Stimulated activated CD8-positive, alpha-beta memory T cell treated with anti-CD3 and anti-CD28 coated beads, Interleukin-4, amount 100 ng/mL, for 4 hours (primary cell): ENCODE results near the gene COQ6.
A peak's percentile ranks its signal among the peaks of the same experiment; 100 is the strongest.
"Not testable (repeated sequence)": the region's sequence is repeated elsewhere in the genome, so short reads cannot be mapped to it uniquely, and the experiment has no call there.

ENCODE experiments used
- DNase-seq, 2 donors: peaks; one replicate each; pipeline ENCODE4 v3.0.0-alpha.2; 2020; ENCODE audit warnings: low read depth in 2 of 2, low spot score in 1 of 2

COQ6 gene

DNA sequence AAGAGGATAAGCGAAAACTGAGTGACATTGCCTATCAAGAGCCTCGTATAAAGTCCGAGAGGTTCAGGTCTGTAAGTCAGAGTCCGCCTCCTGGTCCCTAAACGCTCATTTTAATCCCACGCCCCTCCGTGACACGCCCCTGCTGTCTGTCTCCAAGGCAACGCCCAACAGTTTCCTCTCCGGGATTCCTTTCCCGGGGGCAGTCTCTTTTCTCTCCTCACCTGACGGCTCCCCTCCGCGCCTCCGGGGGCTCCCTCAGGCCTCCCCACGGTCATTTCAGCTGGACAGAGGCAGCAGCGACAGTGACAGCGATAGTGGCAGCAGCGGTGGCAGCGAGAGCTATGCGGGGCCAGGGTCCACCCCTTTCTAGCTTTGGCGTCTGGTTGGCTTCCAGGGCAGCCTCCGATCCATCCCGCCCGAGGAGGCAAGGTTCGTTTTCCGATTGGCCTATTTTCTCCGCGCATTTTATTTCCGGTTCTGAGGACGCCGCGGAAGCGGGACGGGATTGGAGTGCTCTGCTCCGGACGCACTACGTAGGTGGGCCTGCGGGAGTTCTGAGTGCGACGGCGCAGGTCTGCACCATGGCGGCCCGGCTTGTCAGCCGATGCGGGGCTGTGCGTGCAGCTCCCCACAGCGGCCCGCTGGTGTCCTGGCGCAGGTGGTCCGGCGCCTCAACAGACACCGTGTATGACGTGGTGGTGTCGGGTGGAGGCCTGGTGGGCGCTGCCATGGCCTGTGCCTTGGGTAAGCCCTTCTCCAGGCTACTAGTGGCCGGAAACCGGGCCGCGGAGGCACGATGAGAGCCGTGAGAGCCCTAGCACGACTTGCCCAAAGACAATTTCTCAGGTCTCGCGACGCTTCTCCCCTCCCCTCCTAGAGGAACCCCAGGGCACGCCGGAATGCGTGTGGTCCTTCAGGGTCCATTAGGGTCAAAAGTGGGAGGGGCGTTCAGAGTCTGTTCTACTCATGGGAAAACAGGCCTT, at the start of gene COQ6, which contains the start of gene FAM161B:
Gene COQ6, plus strand, starts transcription at position 551 of the 983 bp plus-strand sequence. Its CDS starts 31 bp downstream, at position 582.
Gene FAM161B, minus strand, starts transcription at position 343 of the 983 bp plus-strand sequence. Its CDS starts 68 bp downstream, at position 275.
- DNase-seq, result peak; percentile 63 to 71

GRCh38 chr14:73903028-73903427, 47.1 kb upstream of the COQ6 start:
- no peak for DNase-seq

DNA sequence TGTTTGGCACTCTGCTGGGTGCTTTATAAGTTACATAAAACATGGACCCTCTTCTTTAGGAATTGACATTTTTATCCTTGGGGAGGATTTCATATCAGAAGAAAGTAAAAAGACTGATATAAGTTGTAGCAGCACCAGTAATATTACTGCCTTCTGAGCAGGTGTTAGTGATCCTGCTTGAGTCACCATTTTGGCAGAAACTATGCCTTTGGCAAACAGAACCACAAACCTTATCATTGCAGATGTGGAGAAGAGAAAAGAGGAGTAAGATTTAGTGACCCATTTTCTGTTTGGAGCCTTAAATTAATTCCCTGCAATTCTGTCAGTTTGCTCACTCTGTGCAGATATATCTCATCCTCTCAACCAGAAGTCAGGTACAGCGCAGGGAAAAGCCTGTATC, 40.4 kb upstream of the COQ6 start:
- no peak for DNase-seq

DNA sequence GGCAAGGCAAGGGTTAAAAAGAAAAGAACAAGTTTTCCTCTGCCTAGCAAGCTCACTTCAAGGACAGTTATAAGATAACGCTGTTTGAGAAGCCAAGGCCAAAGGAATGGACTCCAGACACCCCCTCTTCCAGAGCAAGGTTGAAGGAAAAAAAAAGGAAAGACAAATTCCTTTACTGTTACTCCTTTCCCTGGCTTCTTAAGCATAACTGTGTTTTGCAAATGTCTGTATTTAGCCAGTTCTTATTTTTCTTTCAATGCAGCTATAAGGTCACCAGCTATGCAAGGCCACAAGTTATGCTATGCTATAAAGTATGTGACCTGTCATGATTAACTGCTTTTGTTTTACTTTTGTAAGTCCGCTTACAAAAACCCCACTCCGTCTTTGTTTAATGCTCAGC, 36.8 kb upstream of the COQ6 start:
- DNase-seq, result no peak

- no peak for DNase-seq
Observed at GRCh38 chr14:73916324-73916723, 33.8 kb upstream of the COQ6 start.

DNA sequence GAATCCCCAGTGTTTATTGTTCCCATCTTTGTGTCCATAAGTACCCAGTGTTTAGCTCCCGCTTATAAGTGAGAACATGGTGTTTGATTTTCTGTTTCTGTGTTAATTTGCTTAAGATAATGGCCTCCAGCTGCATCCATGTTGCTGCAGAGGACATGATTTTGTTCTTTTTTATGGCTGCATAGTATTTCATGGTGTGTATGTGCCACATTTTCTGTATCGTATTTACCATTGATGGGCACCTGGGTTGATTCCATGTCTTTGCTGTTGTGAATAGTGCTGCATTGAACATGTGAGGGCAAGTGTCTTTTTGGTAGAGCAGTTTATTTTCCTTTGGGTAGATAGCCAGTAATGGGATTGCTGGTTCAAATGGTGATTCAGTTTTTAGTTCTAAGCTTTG, 30.6 kb upstream of the COQ6 start:
- DNase-seq, result not testable (repeated sequence)

DNA sequence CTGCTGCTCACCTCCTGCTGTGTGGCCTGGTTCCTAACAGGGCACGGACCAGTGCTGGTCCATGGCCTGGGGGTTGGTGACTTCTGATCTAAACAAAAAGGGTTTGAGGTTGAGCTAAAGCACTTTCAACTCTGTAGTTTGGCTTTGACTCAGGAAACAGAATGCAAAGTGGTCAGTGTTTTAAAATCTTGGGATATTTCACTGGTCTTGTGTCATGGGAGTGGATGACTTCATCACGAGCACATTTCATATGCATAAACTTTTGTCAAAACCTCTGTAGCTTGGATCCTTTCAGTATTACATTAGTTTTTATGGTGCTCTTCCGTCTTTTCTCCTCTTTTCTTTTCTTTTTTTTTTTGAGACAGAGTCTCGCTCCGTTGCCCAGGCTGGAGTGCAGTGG, 25.8 kb upstream of the COQ6 start:
- no peak for DNase-seq

- no peak for DNase-seq
Observed at GRCh38 chr14:73935666-73936065, 14.4 kb upstream of the COQ6 start.

DNA sequence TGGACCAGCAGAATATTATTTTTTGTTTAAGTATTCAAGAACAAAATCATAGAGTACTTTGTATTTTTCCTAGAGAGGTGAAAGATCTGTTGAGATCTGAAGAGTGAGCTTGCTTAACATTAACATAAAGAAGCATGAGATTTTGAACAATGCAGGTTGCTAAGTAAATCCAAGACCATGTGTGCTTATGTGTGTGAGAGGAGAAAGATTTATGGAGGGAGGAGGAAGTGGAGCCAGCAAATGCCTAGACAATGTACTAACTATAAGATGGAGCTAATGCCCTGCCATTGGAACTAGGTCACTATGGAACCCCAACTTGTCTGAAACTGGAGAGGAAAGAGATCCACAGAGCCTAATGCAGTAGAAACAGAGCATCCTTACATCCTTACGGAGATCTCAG, 13.6 kb upstream of the COQ6 start:
- no peak for DNase-seq

- DNase-seq, result no peak
Observed at GRCh38 chr14:73937012-73937411, 13.1 kb upstream of the COQ6 start.

- DNase-seq, result no peak
Observed at GRCh38 chr14:73942180-73942579, 7.9 kb upstream of the COQ6 start.

GRCh38 chr14:73943083-73943482, 7.0 kb upstream of the COQ6 start:
- DNase-seq, result no peak

GRCh38 chr14:73944432-73945158, 5.5 kb upstream of the COQ6 start:
- DNase-seq, result no peak

DNA sequence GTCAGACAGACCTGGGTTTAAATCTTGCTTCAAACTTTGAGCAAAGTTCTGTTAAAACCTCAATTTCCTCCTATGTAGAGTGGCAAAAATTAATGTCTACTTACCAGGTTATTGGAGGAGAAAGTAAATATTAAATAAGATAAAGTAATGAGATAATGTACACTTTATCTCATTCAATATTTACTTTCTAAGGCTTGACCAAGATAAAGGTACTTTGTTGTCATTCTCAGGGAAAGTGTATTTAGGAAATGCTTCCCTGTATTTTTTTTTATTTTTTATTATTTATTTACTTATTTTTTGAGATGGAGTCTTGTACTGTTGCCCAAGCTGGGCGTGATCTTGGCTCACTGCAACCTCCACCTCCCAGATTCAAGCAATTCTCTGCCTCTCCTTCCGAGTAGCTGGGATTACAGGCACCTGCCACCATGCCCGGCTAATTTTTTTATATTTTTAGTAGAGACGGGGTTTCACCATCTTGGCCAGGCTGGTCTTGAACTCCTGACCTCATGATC, 4.9 kb upstream of the COQ6 start:
- no peak for DNase-seq

DNA sequence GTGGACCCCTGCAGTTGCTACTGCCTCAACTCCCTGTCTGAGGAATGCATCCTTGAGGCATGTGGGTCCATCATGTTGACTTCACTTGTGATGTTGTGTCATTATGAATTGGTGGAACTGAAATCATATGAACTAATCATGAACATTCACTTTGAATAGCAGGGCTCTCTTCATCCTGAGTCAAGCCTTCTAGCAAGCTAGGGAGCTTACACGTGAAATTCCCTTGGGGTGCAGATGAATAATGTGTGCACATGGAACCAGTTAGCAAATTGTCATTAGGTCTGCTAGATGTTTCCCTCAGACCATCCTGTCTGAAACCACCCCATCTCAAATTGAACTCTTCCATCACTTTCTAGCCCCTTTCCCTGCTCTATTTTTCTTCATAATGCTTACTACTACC, 3.6 kb downstream of the COQ6 start:
- no peak for DNase-seq

- DNase-seq, result no peak
Observed at GRCh38 chr14:73955674-73956073, 5.6 kb downstream of the COQ6 start.

- no peak for DNase-seq
Observed at GRCh38 chr14:73958591-73958990, 8.5 kb downstream of the COQ6 start.

DNA sequence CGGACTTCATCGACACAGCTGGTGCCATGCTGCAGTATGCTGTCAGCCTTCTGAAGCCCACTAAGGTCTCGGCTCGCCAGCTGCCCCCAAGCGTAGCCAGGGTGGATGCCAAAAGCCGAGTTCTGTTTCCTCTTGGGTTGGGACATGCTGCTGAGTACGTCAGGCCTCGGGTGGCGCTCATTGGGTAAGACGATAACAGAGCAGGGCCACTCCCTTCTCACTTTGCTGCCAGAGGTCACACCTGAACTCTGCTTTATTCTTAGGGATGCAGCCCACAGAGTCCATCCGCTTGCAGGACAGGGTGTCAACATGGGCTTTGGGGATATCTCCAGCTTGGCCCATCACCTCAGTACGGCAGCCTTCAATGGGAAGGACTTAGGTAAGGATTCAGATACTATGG, 11.1 kb downstream of the COQ6 start:
- no peak for DNase-seq

- no peak for DNase-seq
Observed at GRCh38 chr14:73965216-73965615, 15.1 kb downstream of the COQ6 start.

- DNase-seq, result no peak
Observed at GRCh38 chr14:73968885-73969284, 18.8 kb downstream of the COQ6 start.

- DNase-seq, result no peak
Observed at GRCh38 chr14:73973497-73973896, 23.4 kb downstream of the COQ6 start.

DNA sequence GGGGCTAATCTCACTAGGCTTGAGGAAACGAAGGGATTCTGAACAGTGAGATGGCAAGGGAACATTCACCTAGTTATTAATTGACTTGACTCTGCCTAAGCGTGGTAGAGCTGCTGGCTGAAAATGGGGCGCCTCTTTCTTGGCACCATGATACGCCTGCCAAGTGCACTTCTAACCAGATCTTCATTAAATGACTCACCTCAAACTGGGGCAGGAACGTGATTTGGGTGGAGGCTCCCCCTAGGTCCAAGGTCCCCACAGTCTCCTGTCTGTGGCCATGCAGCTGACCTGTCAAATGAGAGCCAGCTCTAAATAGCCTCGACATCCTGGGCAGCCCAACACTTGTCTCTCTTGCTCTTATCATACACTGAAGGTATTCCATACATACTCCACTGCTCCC, 26.0 kb downstream of the COQ6 start:
- no peak for DNase-seq
